Nephron progenitor cell (in vitro differentiated cells): ENCODE results near the gene C6orf141.
"Not testable (repeated sequence)": the region's sequence is repeated elsewhere in the genome, so short reads cannot be mapped to it uniquely, and the experiment has no call there.

Experiments used
- DNase-seq: peaks from one replicate; pipeline ENCODE4 v3.0.0; 2021
- H3K27ac Mint-ChIP-seq: 2 replicates; pipeline ENCODE4 v1.8.0; 2021; ENCODE audit warnings: mild to moderate bottlenecking, moderate library complexity, mixed read lengths
- H3K27me3 Mint-ChIP-seq: 2 replicates; pipeline ENCODE4 v1.8.0; 2021; ENCODE audit warnings: mild to moderate bottlenecking, low read depth, mixed read lengths; ENCODE audit not compliant: poor library complexity
- H3K36me3 Mint-ChIP-seq: 2 replicates; pipeline ENCODE4 v1.8.0; 2021; ENCODE audit warnings: low read depth, mixed read lengths
- H3K4me1 Mint-ChIP-seq: 2 replicates; pipeline ENCODE4 v1.8.0; 2021; ENCODE audit warnings: mixed read lengths
- H3K4me3 Mint-ChIP-seq: 2 replicates; pipeline ENCODE4 v1.8.0; 2021; ENCODE audit warnings: mild to moderate bottlenecking, moderate library complexity, mixed read lengths
- H3K9me3 Mint-ChIP-seq: 2 replicates; pipeline ENCODE4 v1.8.0; 2021; ENCODE audit warnings: mild to moderate bottlenecking, moderate library complexity, mixed read lengths
- TF ChIP-seq, protein P1 (sequence below): fragments of 200-600 bp; sonication (generic); IDR thresholded peaks from 2 replicates; pipeline ENCODE4 v1.5.0; 2021; ENCODE audit warnings: antibody characterized with exemption

The C6orf141 gene

DNA sequence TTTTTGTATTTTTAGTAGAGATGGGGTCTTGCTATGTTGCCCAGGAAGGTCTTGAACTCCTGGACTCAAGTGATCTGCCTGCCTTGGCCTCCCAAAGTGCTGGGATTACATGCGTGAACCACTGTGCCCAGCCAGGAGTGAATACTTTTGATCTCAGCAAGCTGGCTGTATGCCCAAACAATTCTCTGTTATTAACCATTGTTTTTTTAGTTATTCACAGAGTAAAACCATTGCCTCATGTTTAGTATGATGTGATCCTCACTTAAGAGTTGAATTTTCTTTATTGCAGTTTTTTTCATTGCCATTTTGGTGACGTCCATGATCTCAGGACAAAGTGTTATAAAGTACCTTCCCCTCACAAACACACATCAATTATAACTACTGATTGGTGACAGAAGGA, 14.8 kb downstream of the C6orf141 start:
- Mint-ChIP-seq H3K9me3 (peaks cover 6% of the 10 kb centered on the region), H3K4me1 (no peaks in the 10 kb centered on the region), H3K27ac (no peak overlapping the region), H3K36me3 (no peaks in the 10 kb centered on the region), H3K4me3 (no peak overlapping the region), H3K27me3 (peaks cover 6% of the 10 kb centered on the region)
- TF ChIP-seq, protein P1, sequence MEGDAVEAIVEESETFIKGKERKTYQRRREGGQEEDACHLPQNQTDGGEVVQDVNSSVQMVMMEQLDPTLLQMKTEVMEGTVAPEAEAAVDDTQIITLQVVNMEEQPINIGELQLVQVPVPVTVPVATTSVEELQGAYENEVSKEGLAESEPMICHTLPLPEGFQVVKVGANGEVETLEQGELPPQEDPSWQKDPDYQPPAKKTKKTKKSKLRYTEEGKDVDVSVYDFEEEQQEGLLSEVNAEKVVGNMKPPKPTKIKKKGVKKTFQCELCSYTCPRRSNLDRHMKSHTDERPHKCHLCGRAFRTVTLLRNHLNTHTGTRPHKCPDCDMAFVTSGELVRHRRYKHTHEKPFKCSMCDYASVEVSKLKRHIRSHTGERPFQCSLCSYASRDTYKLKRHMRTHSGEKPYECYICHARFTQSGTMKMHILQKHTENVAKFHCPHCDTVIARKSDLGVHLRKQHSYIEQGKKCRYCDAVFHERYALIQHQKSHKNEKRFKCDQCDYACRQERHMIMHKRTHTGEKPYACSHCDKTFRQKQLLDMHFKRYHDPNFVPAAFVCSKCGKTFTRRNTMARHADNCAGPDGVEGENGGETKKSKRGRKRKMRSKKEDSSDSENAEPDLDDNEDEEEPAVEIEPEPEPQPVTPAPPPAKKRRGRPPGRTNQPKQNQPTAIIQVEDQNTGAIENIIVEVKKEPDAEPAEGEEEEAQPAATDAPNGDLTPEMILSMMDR: no peak
- DNase-seq: no peak

DNA sequence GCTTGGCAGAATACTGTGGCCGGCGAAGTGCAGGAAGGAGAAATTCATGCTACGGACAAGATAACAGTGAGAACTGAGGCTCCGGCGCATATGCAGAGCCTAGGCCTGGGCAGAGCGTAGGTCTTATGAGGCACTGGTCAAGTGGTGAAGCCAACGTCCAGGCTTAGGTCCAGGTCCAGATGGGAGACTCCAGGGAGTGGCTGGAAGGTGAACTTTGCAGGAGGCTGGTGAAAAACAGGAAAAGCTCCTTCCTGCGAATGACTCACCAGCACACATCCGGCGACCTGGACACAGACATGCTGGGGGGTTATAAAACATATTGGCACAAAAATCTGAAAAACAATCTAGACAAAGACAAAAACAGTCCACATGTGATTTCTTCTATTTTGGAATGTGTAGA, 15.4 kb downstream of the C6orf141 start:
- no peaks in the 10 kb centered on the region for H3K4me1 Mint-ChIP-seq
- H3K27me3 Mint-ChIP-seq: peaks cover 6% of the 10 kb centered on the region
- H3K36me3 Mint-ChIP-seq: no peaks in the 10 kb centered on the region
- DNase-seq: no peak
- TF ChIP-seq, protein P1: no peak
- no peak overlapping the region for H3K27ac Mint-ChIP-seq
- H3K9me3 Mint-ChIP-seq: peaks cover 6% of the 10 kb centered on the region
- no peak overlapping the region for H3K4me3 Mint-ChIP-seq

DNA sequence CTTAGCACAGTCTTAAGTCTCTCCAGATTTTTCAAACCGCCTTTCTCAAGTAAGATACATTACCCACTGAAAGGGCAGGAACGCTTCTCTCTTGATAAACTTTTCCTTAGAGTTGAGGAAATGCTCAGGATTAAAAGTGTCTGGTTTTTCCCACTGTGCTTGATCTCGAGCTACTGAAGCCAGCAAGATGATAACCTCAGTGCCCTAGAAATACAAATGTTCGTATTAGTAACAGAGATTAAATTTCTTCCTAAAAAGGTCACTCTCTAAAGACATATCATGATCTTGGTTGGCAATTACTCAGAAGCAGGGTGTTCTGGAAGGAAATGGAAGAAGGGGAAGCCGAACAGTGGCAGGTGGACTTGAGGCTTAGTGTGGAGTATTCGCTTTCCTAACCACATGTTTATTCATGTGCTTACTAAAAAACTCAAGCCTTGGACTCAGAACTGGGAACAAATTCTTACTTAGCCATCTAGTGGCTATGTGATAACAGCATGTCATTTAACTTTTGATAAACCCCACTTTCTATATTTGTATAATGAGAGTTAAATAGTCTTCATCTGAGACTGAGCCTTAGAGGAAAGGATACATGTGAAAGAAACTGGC, 20.1 kb downstream of the C6orf141 start:
- no peak for DNase-seq
- Mint-ChIP-seq H3K4me1 (no peaks in the 10 kb centered on the region), H3K4me3 (no peak overlapping the region), H3K36me3 (no peaks in the 10 kb centered on the region), H3K27me3 (peaks cover 6% of the 10 kb centered on the region), H3K27ac (no peak overlapping the region), H3K9me3 (no peaks in the 10 kb centered on the region)
- TF ChIP-seq, protein P1: no peak

DNA sequence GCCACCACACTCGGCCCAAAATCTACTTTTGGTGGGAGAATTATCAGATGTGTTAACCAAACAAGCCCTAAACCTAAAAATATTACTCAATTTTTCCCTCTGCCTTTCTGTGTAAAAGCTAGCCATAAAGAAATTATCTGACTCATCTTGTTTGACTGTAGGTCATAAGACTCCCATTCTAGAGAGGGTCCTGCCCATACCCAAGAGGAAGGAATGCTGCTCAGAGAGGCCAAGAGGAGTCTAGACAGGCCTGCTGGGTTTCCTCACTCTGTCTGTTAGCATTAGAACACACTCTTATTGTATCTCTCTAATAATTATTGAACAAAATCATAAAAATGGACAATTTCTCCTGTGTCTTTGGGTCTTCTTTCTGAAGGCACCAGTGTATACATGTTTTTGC, 26.1 kb downstream of the C6orf141 start:
- H3K27ac Mint-ChIP-seq: no peak overlapping the region
- no peak overlapping the region for H3K4me3 Mint-ChIP-seq
- DNase-seq: no peak
- H3K27me3 Mint-ChIP-seq: peaks cover 4% of the 10 kb centered on the region
- no peaks in the 10 kb centered on the region for H3K4me1 Mint-ChIP-seq
- H3K36me3 Mint-ChIP-seq: no peaks in the 10 kb centered on the region
- no peaks in the 10 kb centered on the region for H3K9me3 Mint-ChIP-seq
- TF ChIP-seq, protein P1: no peak

DNA sequence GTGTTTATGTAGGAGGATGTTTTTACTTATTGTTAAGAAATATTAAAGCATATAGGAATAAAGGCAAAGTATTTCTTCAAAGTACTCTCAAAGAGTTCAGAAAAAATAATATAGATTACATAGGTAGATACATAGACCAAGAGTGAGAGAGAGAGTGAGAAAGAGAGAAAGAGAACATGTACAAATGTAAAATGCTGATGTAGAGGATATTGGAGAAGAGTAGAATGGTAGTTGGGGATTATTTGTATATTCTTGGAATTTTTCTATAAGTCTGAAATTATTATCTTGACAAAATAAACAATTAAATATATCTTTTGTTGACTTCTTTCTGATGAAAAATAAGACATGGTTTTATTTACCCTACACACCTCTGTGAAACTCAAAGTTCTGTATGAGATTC, 29.2 kb downstream of the C6orf141 start:
- DNase-seq: no peak
- peaks cover 4% of the 10 kb centered on the region for H3K27me3 Mint-ChIP-seq
- TF ChIP-seq, protein P1: no peak
- no peaks in the 10 kb centered on the region for H3K36me3 Mint-ChIP-seq
- H3K4me3 Mint-ChIP-seq: no peak overlapping the region
- no peaks in the 10 kb centered on the region for H3K9me3 Mint-ChIP-seq
- H3K4me1 Mint-ChIP-seq: no peaks in the 10 kb centered on the region
- no peak overlapping the region for H3K27ac Mint-ChIP-seq

DNA sequence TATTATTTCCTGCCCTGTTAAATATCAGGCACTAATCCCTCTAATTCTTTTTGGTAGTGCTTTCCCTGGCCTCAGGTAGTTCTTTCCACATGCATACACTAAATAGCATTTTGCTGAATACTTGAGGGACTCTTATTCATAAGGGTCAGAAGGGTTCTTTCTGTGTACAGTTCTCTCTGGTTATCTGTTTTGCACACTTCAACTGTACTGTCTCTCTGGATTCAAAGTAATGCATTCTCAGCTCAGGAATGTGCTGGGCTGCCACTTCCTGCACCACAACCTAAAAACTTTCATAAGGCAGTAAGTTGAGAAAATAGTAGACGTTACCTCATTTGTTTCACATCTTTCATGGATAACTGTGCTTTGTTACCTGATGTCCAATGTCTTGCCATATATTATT, 32.1 kb downstream of the C6orf141 start:
- no peaks in the 10 kb centered on the region for H3K9me3 Mint-ChIP-seq
- H3K4me3 Mint-ChIP-seq: no peak overlapping the region
- DNase-seq: no peak
- peaks cover 6% of the 10 kb centered on the region for H3K27me3 Mint-ChIP-seq
- TF ChIP-seq, protein P1: no peak
- no peak overlapping the region for H3K27ac Mint-ChIP-seq
- H3K36me3 Mint-ChIP-seq: no peaks in the 10 kb centered on the region
- H3K4me1 Mint-ChIP-seq: no peaks in the 10 kb centered on the region

DNA sequence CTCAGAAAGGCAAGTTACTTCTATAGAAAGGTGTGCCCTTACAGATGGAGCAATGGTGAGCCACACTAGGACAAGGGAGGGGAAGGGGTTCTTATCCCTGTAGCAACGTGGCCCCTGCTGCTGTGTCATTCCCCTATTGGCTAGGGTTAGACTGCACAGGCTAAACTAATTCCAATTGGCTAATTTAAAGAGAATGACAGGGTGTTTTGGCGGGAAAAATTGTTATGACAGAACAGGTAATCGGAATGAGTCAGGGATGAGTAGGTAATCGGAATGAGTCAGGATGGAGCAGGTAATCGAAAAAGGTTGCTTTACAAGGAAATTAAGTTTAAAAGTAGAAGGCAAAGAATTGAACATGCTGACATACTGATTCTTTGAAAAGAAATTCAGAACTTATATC, 36.8 kb downstream of the C6orf141 start:
- not testable (repeated sequence) for H3K27ac Mint-ChIP-seq, H3K4me1 Mint-ChIP-seq, H3K4me3 Mint-ChIP-seq, DNase-seq, H3K36me3 Mint-ChIP-seq, H3K9me3 Mint-ChIP-seq, H3K27me3 Mint-ChIP-seq
